ENCODE measurements around the gene GALNT14.

The GALNT14 gene

GRCh38 chr2:30948130-30948529 is 190.1 kb downstream of the GALNT14 start:
- Histone ChIP-seq H3K4me1 (ENCODE audit: low read length) (no peaks in the 10 kb centered on the region), H3K9ac (ENCODE audit: low read length) (no peak overlapping the region), H3K79me2 (ENCODE audit: low read length) (no peaks in the 10 kb centered on the region), H3K36me3 (replicated peaks; ENCODE audit: insufficient read depth, low read length) (no peaks in the 10 kb centered on the region), H3K4me2 (ENCODE audit: low read depth, low read length) (no peak overlapping the region), H4K20me1 (ENCODE audit: insufficient read depth, low read length) (no peaks in the 10 kb centered on the region), H3K9me2 (replicated peaks; ENCODE audit: insufficient read depth, low read length) (no peaks in the 10 kb centered on the region), H3F3A (ENCODE audit: insufficient read depth, low read length) (no peaks in the 10 kb centered on the region), H3K9me3 (replicated peaks; ENCODE audit: insufficient read depth, low read length) (no peaks in the 10 kb centered on the region), H3K27me3 (replicated peaks; ENCODE audit: insufficient read depth, low read length) (no peaks in the 10 kb centered on the region), H3K27ac (ENCODE audit: low read length) (no peak overlapping the region), H3K4me3 (ENCODE audit: low read length) (no peak overlapping the region), H2AFZ (ENCODE audit: low read length) (no peak overlapping the region)
- DNase-seq = no peak
- TF ChIP-seq EZH2phosphoT487 (IDR thresholded peaks at IDR 0.05; ENCODE audit: low read length) = no peak
- no peak for TF ChIP-seq CTCF (IDR thresholded peaks at IDR 0.05; ENCODE audit: low read length)

GRCh38 chr2:30947686-30948085 is 190.6 kb downstream of the GALNT14 start:
- Histone ChIP-seq H3K27me3 (replicated peaks; ENCODE audit: insufficient read depth, low read length) (no peaks in the 10 kb centered on the region), H3K9me2 (replicated peaks; ENCODE audit: insufficient read depth, low read length) (no peaks in the 10 kb centered on the region), H3K9ac (ENCODE audit: low read length) (no peak overlapping the region), H3K79me2 (ENCODE audit: low read length) (no peaks in the 10 kb centered on the region), H3K4me1 (ENCODE audit: low read length) (no peaks in the 10 kb centered on the region), H3K4me3 (ENCODE audit: low read length) (no peak overlapping the region), H2AFZ (ENCODE audit: low read length) (no peak overlapping the region), H4K20me1 (ENCODE audit: insufficient read depth, low read length) (no peaks in the 10 kb centered on the region), H3F3A (ENCODE audit: insufficient read depth, low read length) (no peaks in the 10 kb centered on the region), H3K27ac (ENCODE audit: low read length) (no peak overlapping the region), H3K36me3 (replicated peaks; ENCODE audit: insufficient read depth, low read length) (no peaks in the 10 kb centered on the region), H3K4me2 (ENCODE audit: low read depth, low read length) (no peak overlapping the region), H3K9me3 (replicated peaks; ENCODE audit: insufficient read depth, low read length) (no peaks in the 10 kb centered on the region)
- no peak for TF ChIP-seq CTCF (IDR thresholded peaks at IDR 0.05; ENCODE audit: low read length)
- DNase-seq = no peak

GRCh38 chr2:30942419-30942818 is 195.8 kb downstream of the GALNT14 start:
- Histone ChIP-seq H3K9me2 (replicated peaks; ENCODE audit: insufficient read depth, low read length) (no peaks in the 10 kb centered on the region), H3K36me3 (replicated peaks; ENCODE audit: insufficient read depth, low read length) (no peaks in the 10 kb centered on the region), H3K79me2 (ENCODE audit: low read length) (no peaks in the 10 kb centered on the region), H3K4me2 (ENCODE audit: low read depth, low read length) (no peak overlapping the region), H2AFZ (ENCODE audit: low read length) (no peak overlapping the region), H3K9ac (ENCODE audit: low read length) (no peak overlapping the region), H3K27ac (ENCODE audit: low read length) (no peak overlapping the region), H4K20me1 (ENCODE audit: insufficient read depth, low read length) (no peaks in the 10 kb centered on the region), H3K9me3 (replicated peaks; ENCODE audit: insufficient read depth, low read length) (no peaks in the 10 kb centered on the region), H3K27me3 (replicated peaks; ENCODE audit: insufficient read depth, low read length) (no peaks in the 10 kb centered on the region), H3K4me3 (ENCODE audit: low read length) (no peak overlapping the region), H3K4me1 (ENCODE audit: low read length) (no peaks in the 10 kb centered on the region), H3F3A (ENCODE audit: insufficient read depth, low read length) (no peaks in the 10 kb centered on the region)
- TF ChIP-seq CTCF (IDR thresholded peaks at IDR 0.05; ENCODE audit: low read length) = no peak
- TF ChIP-seq EZH2phosphoT487 (IDR thresholded peaks at IDR 0.05; ENCODE audit: low read length) = no peak
- no peak for TF ChIP-seq EZH2 (optimal IDR thresholded peaks at IDR 0.05; ENCODE audit: low read depth, low read length)
- no peak for DNase-seq

GRCh38 chr2:30940839-30941238 is 197.4 kb downstream of the GALNT14 start:
- no peak overlapping the region for H3K27ac ChIP-seq (ENCODE audit: low read length)
- no peaks in the 10 kb centered on the region for H3K9me3 ChIP-seq (replicated peaks; ENCODE audit: insufficient read depth, low read length)
- no peaks in the 10 kb centered on the region for H3F3A ChIP-seq (ENCODE audit: insufficient read depth, low read length)
- DNase-seq = no peak
- no peak overlapping the region for H3K4me2 ChIP-seq (ENCODE audit: low read depth, low read length)
- H3K79me2 ChIP-seq (ENCODE audit: low read length) = no peaks in the 10 kb centered on the region
- H2AFZ ChIP-seq (ENCODE audit: low read length) = no peak overlapping the region
- no peak overlapping the region for H3K9ac ChIP-seq (ENCODE audit: low read length)
- no peaks in the 10 kb centered on the region for H3K4me1 ChIP-seq (ENCODE audit: low read length)
- H3K36me3 ChIP-seq (replicated peaks; ENCODE audit: insufficient read depth, low read length) = no peaks in the 10 kb centered on the region
- H3K4me3 ChIP-seq (ENCODE audit: low read length) = no peak overlapping the region
- no peak for TF ChIP-seq CTCF (IDR thresholded peaks at IDR 0.05; ENCODE audit: low read length)
- TF ChIP-seq EZH2phosphoT487 (IDR thresholded peaks at IDR 0.05; ENCODE audit: low read length) = no peak
- no peak for TF ChIP-seq EZH2 (optimal IDR thresholded peaks at IDR 0.05; ENCODE audit: low read depth, low read length)
- no peaks in the 10 kb centered on the region for H3K9me2 ChIP-seq (replicated peaks; ENCODE audit: insufficient read depth, low read length)
- no peaks in the 10 kb centered on the region for H4K20me1 ChIP-seq (ENCODE audit: insufficient read depth, low read length)
- H3K27me3 ChIP-seq (replicated peaks; ENCODE audit: insufficient read depth, low read length) = no peaks in the 10 kb centered on the region
